Dendritic cell treated with granulocyte-macrophage colony-stimulating factor and Interleukin-4, amounts not matched to agents 40 ng/mL and 50 ng/mL, for 4 days (primary cell): ENCODE data around the gene ASIP.
A peak's percentile ranks its signal among the peaks of the same experiment; 100 is the strongest.
"Not testable (repeated sequence)": the region's sequence is repeated elsewhere in the genome, so short reads cannot be mapped to it uniquely, and the experiment has no call there.

ENCODE experiments used
- H3K27ac Mint-ChIP-seq: one replicate; pipeline ENCODE4 v1.8.0; 2022; ENCODE audit warnings: mild to moderate bottlenecking, mixed read lengths
- H3K27me3 Mint-ChIP-seq: one replicate; pipeline ENCODE4 v1.8.0; 2022; ENCODE audit warnings: mild to moderate bottlenecking, mixed read lengths
- H3K36me3 Mint-ChIP-seq: one replicate; pipeline ENCODE4 v1.8.0; 2022; ENCODE audit warnings: low read depth, mixed read lengths
- H3K4me1 Mint-ChIP-seq: one replicate; pipeline ENCODE4 v1.8.0; 2022; ENCODE audit warnings: low read depth, mixed read lengths
- H3K4me3 Mint-ChIP-seq: one replicate; pipeline ENCODE4 v1.8.0; 2022; ENCODE audit warnings: mild to moderate bottlenecking, moderate library complexity, mixed read lengths
- H3K9me3 Mint-ChIP-seq: one replicate; pipeline ENCODE4 v1.8.0; 2022; ENCODE audit warnings: mixed read lengths
- intact Hi-C: fragments of 100-400 bp; cut with micrococcal nuclease; formaldehyde crosslinking; loops from one replicate; pipeline ENCODE4 v1.15.0; 2022

Gene ASIP

DNA sequence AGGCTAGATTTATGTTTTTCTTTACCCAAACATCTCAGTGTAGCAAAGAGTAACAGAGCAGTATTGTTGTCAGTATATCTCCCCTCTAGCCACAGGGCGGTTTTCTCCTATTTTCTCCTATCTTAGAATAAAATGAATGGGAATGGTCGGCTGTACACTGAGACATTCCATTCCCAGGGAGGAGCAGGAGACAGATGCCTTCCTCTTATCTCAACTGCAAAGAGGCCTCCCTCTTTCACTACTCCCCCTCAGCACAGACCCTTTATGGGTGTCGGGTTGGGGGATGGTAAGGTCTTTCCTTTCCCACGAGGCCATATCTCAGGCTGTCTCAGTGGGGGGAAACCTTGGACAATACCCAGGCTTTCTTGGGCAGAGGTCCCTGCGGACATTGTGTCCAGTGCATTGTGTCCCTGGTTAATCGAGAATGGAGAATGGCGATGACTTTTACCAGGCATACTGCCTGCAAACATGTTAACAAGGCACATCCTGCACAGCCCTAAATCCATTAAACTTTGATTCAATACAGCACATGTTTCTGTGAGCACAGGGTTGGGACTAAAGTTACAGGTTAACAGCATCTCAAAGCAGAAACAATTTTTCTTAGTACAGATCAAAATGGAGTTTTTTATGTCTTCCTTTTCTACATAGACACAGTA lies 11.3 kb downstream of the ASIP start:
- H3K27ac Mint-ChIP-seq, H3K9me3 Mint-ChIP-seq, H3K27me3 Mint-ChIP-seq, H3K36me3 Mint-ChIP-seq, H3K4me3 Mint-ChIP-seq, intact Hi-C loops: not testable (repeated sequence)
- H3K4me1 Mint-ChIP-seq = peaks cover 46% of the 10 kb centered on the region

DNA sequence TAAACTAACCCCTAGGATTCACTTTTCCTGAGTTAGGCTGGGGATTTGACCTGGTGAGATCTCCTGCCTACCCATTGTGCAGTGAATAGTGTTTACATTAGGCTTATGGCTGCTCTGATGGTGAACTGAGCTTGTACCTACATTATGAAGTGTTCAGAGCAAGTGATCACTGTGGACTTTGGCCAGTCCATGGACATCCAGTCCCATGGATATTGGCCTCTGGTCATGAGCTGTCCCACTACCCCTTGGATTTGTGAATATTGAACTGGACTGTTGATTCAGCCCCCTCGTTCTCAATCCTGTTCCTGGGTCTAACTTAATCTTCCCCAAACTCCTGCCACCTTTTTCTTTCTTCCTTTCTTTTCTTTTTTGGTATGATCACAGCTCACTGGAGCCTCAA lies 13.8 kb downstream of the ASIP start:
- Mint-ChIP-seq H3K27ac (no peak overlapping the region), H3K4me1 (peaks cover 26% of the 10 kb centered on the region), H3K9me3 (no peaks in the 10 kb centered on the region), H3K27me3 (no peaks in the 10 kb centered on the region), H3K4me3 (no peak overlapping the region), H3K36me3 (no peaks in the 10 kb centered on the region)
- intact Hi-C loops = loop anchor here (1.0 kb wide), 1 partner anchor 65 kb away; no protein-coding TSS in a partner anchor

DNA sequence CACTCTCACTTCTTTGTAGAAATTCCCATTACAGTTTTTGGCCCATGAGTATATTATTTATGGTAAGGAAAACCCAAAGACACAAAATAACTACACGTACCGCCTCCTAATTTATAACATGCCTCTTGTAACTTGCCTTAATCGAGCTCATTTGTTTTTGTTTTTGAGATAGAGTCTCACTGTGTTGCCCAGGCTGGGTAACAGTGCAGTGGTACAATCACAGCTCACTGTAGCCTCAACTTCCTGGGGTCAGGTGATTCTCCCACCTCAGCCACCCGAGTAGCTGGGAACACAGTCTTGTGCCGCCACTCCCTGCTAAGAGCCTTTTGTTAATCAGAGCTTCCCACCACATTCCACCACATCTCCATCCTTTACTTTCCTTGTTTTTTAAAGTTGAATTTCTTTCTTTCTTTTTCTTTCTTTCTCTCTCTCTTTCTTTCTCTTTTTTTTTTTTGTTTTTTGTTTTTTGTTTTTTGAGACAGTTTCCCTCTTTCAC lies 15.5 kb downstream of the ASIP start:
- Mint-ChIP-seq H3K9me3 (no peaks in the 10 kb centered on the region), H3K36me3 (no peaks in the 10 kb centered on the region), H3K27ac (peak overlapping the region; percentile 8)

GRCh38 chr20:34260208-34260942 lies 19.2 kb downstream of the ASIP start:
- intact Hi-C loops = no loop called here
- peaks cover 25% of the 10 kb centered on the region for H3K4me1 Mint-ChIP-seq
- no peak overlapping the region for H3K4me3 Mint-ChIP-seq
- H3K27ac Mint-ChIP-seq = peak overlapping the region; percentile 1
- H3K9me3 Mint-ChIP-seq = no peaks in the 10 kb centered on the region
- H3K27me3 Mint-ChIP-seq = no peaks in the 10 kb centered on the region
- H3K36me3 Mint-ChIP-seq = no peaks in the 10 kb centered on the region

More for the DNA sequence above, 15.5 kb downstream of the ASIP start:
- Mint-ChIP-seq H3K27me3 (no peaks in the 10 kb centered on the region), H3K4me3 (no peak overlapping the region), H3K4me1 (peaks cover 13% of the 10 kb centered on the region)
- intact Hi-C loops = no loop called here

DNA sequence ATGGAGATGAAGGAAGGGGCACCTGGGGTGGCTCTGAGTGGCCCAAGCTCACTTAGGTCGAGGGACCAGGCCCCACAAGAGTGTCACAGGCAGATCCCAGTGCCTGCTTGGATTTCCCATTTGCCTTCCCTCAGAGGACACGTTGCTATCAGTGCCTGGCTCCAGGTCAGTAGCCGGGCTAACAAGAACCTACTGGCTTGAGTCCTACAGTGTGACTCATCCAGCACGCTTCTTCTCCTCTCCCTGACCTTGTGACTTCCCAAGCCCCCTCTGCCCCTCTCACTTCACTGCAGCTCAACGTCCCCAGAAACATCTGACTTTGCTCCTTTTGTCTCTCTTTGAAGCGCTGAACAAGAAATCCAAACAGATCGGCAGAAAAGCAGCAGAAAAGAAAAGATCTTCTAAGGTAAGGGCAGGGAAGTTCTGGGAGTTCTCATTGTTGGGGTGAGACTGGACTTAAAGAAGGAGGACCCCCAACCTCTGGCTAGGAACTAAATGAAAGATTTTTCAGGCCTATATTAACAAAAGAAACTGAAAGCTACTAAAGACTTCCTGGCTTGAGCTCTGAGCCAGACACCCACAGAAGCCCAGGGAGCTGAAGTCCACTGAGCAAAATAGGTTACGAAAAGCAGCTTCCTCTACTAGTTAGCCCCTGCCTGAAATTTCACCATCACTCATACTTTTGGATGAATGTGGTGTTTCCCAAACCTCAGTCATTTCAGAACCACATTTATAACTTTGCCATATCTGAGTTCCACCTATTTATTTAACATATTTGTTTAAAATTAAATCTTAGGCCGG lies 21.5 kb downstream of the ASIP start:
- peak overlapping the region; percentile 7 for H3K4me3 Mint-ChIP-seq
- H3K27me3 Mint-ChIP-seq = no peaks in the 10 kb centered on the region
- H3K36me3 Mint-ChIP-seq = no peaks in the 10 kb centered on the region
- no peaks in the 10 kb centered on the region for H3K9me3 Mint-ChIP-seq
- peak overlapping the region; percentile 83 for H3K27ac Mint-ChIP-seq
- peaks cover 19% of the 10 kb centered on the region for H3K4me1 Mint-ChIP-seq
- intact Hi-C loops = no loop called here

- intact Hi-C loops, H3K9me3 Mint-ChIP-seq, H3K27ac Mint-ChIP-seq, H3K27me3 Mint-ChIP-seq, H3K4me3 Mint-ChIP-seq, H3K36me3 Mint-ChIP-seq: not testable (repeated sequence)
- H3K4me1 Mint-ChIP-seq = peaks cover 21% of the 10 kb centered on the region
Measured at GRCh38 chr20:34263468-34263867, 22.2 kb downstream of the ASIP start.

- Mint-ChIP-seq H3K27me3 (peaks cover 10% of the 10 kb centered on the region), H3K27ac (no peak overlapping the region), H3K4me3 (no peak overlapping the region), H3K9me3 (no peaks in the 10 kb centered on the region), H3K36me3 (peaks cover 11% of the 10 kb centered on the region), H3K4me1 (peaks cover 28% of the 10 kb centered on the region)
- intact Hi-C loops = no loop called here
Measured at GRCh38 chr20:34264141-34264540, 22.9 kb downstream of the ASIP start.

DNA sequence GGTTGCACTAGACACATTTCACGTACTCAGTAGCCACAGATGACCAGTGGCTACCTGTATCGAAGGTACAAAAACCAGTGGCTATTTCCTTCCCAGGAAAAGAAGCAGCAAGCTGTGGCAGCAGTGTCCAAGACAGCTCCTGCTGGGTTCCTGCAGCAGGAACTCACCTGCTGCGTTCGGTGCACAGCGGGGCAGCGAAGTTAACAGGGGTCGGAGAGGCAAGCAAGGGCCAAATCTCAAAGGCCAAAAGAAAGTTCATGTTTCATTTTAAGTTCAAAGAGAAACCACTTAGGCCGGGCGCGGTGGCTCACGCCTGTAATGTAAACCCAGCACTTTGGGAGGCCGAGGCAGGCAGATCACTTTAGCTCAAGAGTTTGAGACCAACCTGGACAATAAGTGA lies 26.9 kb downstream of the ASIP start:
- Mint-ChIP-seq H3K9me3 (no peaks in the 10 kb centered on the region), H3K4me1 (peaks cover 31% of the 10 kb centered on the region), H3K27ac (peak overlapping the region; percentile 72), H3K36me3 (peaks cover 30% of the 10 kb centered on the region), H3K4me3 (peak overlapping the region; percentile 72), H3K27me3 (peaks cover 13% of the 10 kb centered on the region)
- intact Hi-C loops = no loop called here

DNA sequence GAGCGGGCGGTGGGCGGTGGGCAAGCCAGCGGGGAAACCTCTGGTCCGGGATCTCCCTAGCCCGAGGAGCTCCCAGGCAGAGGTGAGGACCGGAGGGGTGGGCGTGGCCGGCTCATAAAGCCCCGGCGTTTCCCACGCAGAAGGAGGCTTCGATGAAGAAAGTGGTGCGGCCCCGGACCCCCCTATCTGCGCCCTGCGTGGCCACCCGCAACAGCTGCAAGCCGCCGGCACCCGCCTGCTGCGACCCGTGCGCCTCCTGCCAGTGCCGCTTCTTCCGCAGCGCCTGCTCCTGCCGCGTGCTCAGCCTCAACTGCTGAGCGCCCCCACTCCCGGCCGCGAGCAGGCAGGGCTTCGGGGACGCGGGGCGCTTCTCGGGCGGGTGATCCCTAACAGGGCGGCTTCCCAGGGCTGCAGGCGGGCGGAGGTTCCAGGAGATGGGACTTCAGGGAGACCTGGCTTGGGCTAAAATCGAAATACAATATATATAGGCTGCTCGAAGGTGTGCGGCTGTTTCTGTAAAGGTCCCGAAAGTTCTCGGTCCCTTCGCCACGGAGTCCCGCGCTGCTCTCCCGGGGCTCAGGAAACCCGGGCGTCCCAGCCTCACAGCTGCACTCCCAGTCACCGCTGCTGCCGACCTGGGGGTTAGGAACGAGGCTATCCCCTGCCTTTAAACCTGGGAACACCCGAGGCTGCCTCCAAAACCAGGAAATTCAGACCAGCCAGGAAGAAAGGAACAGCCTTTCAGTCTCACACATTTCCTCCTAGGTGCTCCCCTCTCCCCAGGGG lies 27.8 kb downstream of the ASIP start:
- Mint-ChIP-seq H3K4me3 (peak overlapping the region; percentile 72), H3K27me3 (peaks cover 13% of the 10 kb centered on the region), H3K27ac (peak overlapping the region; percentile 72), H3K4me1 (peaks cover 31% of the 10 kb centered on the region), H3K9me3 (no peaks in the 10 kb centered on the region), H3K36me3 (peaks cover 36% of the 10 kb centered on the region)
- intact Hi-C loops = no loop called here

DNA sequence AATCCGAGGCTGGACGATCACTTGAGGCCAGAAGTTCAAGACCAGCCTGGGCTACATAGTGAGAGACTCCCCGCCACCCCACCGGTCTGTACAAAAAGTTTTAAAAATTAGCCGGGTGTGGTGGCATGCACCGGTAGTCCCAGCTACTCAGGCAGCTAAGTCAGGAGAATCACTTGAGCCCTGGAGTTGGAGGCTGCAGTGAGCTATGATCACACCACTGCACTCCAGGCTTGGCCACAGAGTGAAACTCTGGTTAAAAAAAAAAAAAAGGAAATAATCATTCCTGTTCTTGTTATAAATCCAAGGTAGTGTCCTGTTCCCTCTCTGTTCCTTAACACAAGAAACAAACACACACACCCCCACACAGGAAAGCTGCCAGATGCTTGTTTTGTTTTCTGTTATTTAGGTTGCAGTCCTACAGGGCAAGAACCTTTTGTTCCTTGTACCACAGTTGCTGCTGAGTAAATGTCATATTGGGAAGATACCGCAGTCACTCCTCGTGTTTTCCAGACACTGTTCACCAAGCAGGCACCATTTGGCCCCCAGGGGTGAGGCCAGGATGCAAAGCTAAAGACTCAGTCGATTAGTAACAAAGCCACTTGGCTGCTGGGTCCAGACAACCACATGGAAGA lies 28.9 kb downstream of the ASIP start:
- intact Hi-C loops = no loop called here
- peaks cover 13% of the 10 kb centered on the region for H3K27me3 Mint-ChIP-seq
- H3K36me3 Mint-ChIP-seq = peaks cover 47% of the 10 kb centered on the region
- no peak overlapping the region for H3K27ac Mint-ChIP-seq
- H3K9me3 Mint-ChIP-seq = no peaks in the 10 kb centered on the region
- H3K4me1 Mint-ChIP-seq = peaks cover 31% of the 10 kb centered on the region
- peak overlapping the region; percentile 17 for H3K4me3 Mint-ChIP-seq

DNA sequence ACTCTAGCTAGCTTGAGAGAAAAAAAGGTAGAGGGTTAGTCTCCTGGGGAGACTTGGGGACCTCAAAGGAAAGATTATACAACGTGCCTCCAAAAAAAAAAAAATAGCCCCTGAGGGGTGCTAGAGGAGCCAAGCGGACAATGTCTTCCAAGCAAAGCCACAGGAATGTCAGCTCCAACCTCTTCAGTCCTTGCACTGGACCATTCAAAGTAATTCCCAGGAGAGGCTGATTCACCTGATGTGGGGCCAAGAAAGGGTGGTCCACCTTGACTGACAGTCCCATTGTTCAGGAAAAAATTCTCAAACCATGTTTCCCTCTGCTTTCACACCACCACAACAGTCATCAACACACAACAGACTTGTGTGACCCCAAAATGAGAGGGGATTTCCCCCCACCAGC lies 30.7 kb downstream of the ASIP start:
- H3K4me1 Mint-ChIP-seq = peaks cover 31% of the 10 kb centered on the region
- peaks cover 13% of the 10 kb centered on the region for H3K27me3 Mint-ChIP-seq
- intact Hi-C loops = no loop called here
- H3K27ac Mint-ChIP-seq = peak overlapping the region; percentile 63
- peaks cover 65% of the 10 kb centered on the region for H3K36me3 Mint-ChIP-seq
- H3K9me3 Mint-ChIP-seq = no peaks in the 10 kb centered on the region
- no peak overlapping the region for H3K4me3 Mint-ChIP-seq

DNA sequence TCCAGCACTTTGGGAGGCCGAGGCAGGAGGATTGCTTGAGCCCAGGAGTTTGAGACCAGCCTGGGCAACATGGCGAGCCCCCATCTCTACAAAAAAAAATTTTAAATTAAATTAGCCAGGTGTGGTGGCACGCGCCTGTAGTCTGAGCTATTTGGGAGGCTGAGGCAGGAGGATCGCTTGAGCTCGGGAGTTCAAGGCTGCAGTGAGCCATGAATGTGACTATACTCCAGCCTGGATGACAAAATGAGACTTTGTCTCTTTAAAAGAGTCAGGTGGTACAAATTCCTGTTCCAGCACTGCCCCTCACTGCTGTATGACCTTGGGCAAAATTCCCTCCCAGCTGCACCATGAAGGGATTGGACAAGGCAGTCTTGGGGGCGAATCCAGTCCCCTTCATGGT lies 33.5 kb downstream of the ASIP start:
- no peak overlapping the region for H3K27ac Mint-ChIP-seq
- peaks cover 17% of the 10 kb centered on the region for H3K4me1 Mint-ChIP-seq
- H3K36me3 Mint-ChIP-seq = peaks cover 82% of the 10 kb centered on the region
- H3K4me3 Mint-ChIP-seq = no peak overlapping the region
- no peaks in the 10 kb centered on the region for H3K27me3 Mint-ChIP-seq
- intact Hi-C loops = no loop called here
- no peaks in the 10 kb centered on the region for H3K9me3 Mint-ChIP-seq

DNA sequence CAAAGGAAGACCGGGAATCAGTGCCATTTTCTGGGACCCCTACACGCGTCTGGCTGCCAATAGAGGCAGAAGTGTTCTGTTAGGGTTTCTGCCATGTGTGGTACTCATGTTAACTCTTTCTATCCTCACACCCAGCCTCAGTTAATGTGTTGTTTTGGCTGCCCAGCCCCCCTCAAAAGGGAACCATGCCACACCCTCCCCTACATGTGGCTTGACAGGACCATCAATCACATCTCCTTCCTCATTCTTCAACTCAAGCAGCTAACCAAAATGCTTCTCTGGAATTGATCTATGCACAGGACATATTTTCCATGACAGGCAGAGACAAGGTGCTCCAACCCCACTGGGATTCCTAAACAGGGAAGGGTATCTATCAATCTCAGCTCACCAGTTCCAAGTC lies 40.0 kb downstream of the ASIP start:
- Mint-ChIP-seq H3K9me3 (no peaks in the 10 kb centered on the region), H3K27me3 (no peaks in the 10 kb centered on the region), H3K27ac (peak overlapping the region; percentile 44), H3K4me1 (peaks cover 33% of the 10 kb centered on the region), H3K4me3 (no peak overlapping the region), H3K36me3 (peaks cover 100% of the 10 kb centered on the region)
- intact Hi-C loops = no loop called here
